Hepatocyte (in vitro differentiated cells): Measurements from ENCODE around the gene DCAF5. TPM values are rescaled to one million over a fixed set of nuclear protein-coding genes. Genes with fewer than 3 reads are reported as not detected.
A peak's percentile ranks its signal among the peaks of the same experiment; 100 is the strongest.

Experiments used
- DNase-seq: peaks from one replicate; pipeline ENCODE4 v3.0.0-alpha.2; 2016; ENCODE audit warnings: low spot score
- H2AFZ ChIP-seq: fragments of 200-600 bp; sonication (generic); 2 replicates; pipeline ENCODE4 v1.6.0; 2016; ENCODE audit warnings: antibody characterized with exemption, mild to moderate bottlenecking
- H3K27ac ChIP-seq: fragments of 200-600 bp; sonication (generic); 2 replicates; pipeline ENCODE4 v1.5.1; 2016; ENCODE audit warnings: mild to moderate bottlenecking
- H3K27me3 ChIP-seq: fragments of 200-600 bp; sonication (generic); 2 replicates; pipeline ENCODE4 v1.6.1; 2016
- H3K36me3 ChIP-seq: fragments of 200-600 bp; sonication (generic); replicated peaks from 2 replicates; pipeline ENCODE4 v1.5.1; 2016; ENCODE audit warnings: low read depth; ENCODE audit not compliant: insufficient read depth
- H3K4me1 ChIP-seq: fragments of 200-600 bp; sonication (generic); 2 replicates; pipeline ENCODE4 v1.5.1; 2016; ENCODE audit warnings: mild to moderate bottlenecking, moderate library complexity; ENCODE audit not compliant: insufficient read depth
- H3K4me2 ChIP-seq: fragments of 200-600 bp; sonication (generic); 2 replicates; pipeline ENCODE4 v1.6.0; 2016
- H3K4me3 ChIP-seq: fragments of 200-600 bp; sonication (generic); 2 replicates; pipeline ENCODE4 v1.5.1; 2016; ENCODE audit warnings: mild to moderate bottlenecking
- H3K79me2 ChIP-seq: fragments of 200-600 bp; sonication (generic); 2 replicates; pipeline ENCODE4 v1.6.0; 2017; ENCODE audit warnings: mild to moderate bottlenecking
- H3K9me2 ChIP-seq: fragments of 200-600 bp; sonication (generic); replicated peaks from 2 replicates; pipeline ENCODE4 v1.6.0; 2017; ENCODE audit warnings: mild to moderate bottlenecking; ENCODE audit not compliant: insufficient read depth
- H3K9me3 ChIP-seq: fragments of 200-600 bp; sonication (generic); 2 replicates; pipeline ENCODE4 v1.5.1; 2016; ENCODE audit warnings: low read depth, mild to moderate bottlenecking
- H4K20me1 ChIP-seq: fragments of 200-600 bp; sonication (generic); 2 replicates; pipeline ENCODE4 v1.6.0; 2016; ENCODE audit warnings: mild to moderate bottlenecking; ENCODE audit not compliant: insufficient read depth, poor library complexity, severe bottlenecking
- CTCF ChIP-seq: fragments of 200-600 bp; sonication (generic); IDR thresholded peaks from 2 replicates; pipeline ENCODE4 v1.5.1; 2016; ENCODE audit warnings: antibody characterized with exemption, mild to moderate bottlenecking; ENCODE audit not compliant: poor library complexity
- EZH2 ChIP-seq: fragments of 200-600 bp; sonication (generic); IDR thresholded peaks from 2 replicates; pipeline ENCODE4 v1.6.1; 2016; ENCODE audit warnings: antibody characterized with exemption, mild to moderate bottlenecking, borderline replicate concordance
- EZH2phosphoT487 ChIP-seq: fragments of 200-600 bp; sonication (generic); IDR thresholded peaks from one replicate; pipeline ENCODE4 v1.6.1; 2018; ENCODE audit warnings: antibody characterized with exemption, mild to moderate bottlenecking, low read depth, moderate library complexity; ENCODE audit not compliant: unreplicated experiment, severe bottlenecking
- WGBS: methylation state at CpG from one replicate; pipeline ENCODE4 v1.1.6; 2016; ENCODE audit warnings: low lambda C conversion rate; ENCODE audit errors: missing lambda C conversion rate; 5-methylcytosine and 5-hydroxymethylcytosine counted together
- polyA plus RNA-seq: library from polyadenylated mRNA; unstranded; fragments of >200 nt; fragmentation: Nextera tagmentation; extraction: Ambion mirVana; gene quantifications from 2 replicates; pipeline ENCODE4 v1.2.1, GENCODE V29; 2016
- total RNA-seq: library from RNA; depleted of rRNA; stranded (reverse); fragments of >200 nt; gene quantifications from 2 replicates; pipeline ENCODE4 v1.2.3, GENCODE V29; 2014

Gene DCAF5
- total and polyA plus RNA-seq, 2 experiments from 2014 or later, result 34.4 to 47.6 TPM

GRCh38 chr14:69129264-69129880, 23.5 kb downstream of the DCAF5 start:
- H3K4me2 ChIP-seq, result peak overlapping the region; percentile 53
- no peaks in the 10 kb centered on the region for H3K27me3 ChIP-seq
- H3K9me3 ChIP-seq, result no peaks in the 10 kb centered on the region
- peaks cover 94% of the 10 kb centered on the region for H3K79me2 ChIP-seq
- H3K9me2 ChIP-seq, result no peaks in the 10 kb centered on the region
- no peaks in the 10 kb centered on the region for H3K36me3 ChIP-seq
- TF ChIP-seq CTCF, result peak; percentile 95
- no peak for TF ChIP-seq EZH2
- no peak overlapping the region for H3K4me3 ChIP-seq
- peaks cover 13% of the 10 kb centered on the region for H3K4me1 ChIP-seq
- 15% methylated on average over 7 of the region's 7 CpGs for WGBS
- DNase-seq, result peak; percentile 92
- H4K20me1 ChIP-seq, result peaks cover 92% of the 10 kb centered on the region
- peak overlapping the region; percentile 67 for H3K27ac ChIP-seq
- H2AFZ ChIP-seq, result no peak overlapping the region

GRCh38 chr14:69118305-69118704, 34.6 kb downstream of the DCAF5 start:
- H2AFZ ChIP-seq, result no peak overlapping the region
- H3K9me2 ChIP-seq, result no peaks in the 10 kb centered on the region
- H4K20me1 ChIP-seq, result peaks cover 24% of the 10 kb centered on the region
- no peaks in the 10 kb centered on the region for H3K27me3 ChIP-seq
- 93% methylated on average over 1 of the region's 1 CpG for WGBS
- DNase-seq, result no peak
- no peaks in the 10 kb centered on the region for H3K4me1 ChIP-seq
- H3K27ac ChIP-seq, result no peak overlapping the region
- no peaks in the 10 kb centered on the region for H3K36me3 ChIP-seq
- no peak overlapping the region for H3K4me2 ChIP-seq
- peaks cover 56% of the 10 kb centered on the region for H3K79me2 ChIP-seq
- TF ChIP-seq EZH2phosphoT487 (no peak), CTCF (no peak), EZH2 (no peak)
- H3K4me3 ChIP-seq, result no peak overlapping the region
- no peaks in the 10 kb centered on the region for H3K9me3 ChIP-seq

- H3K9me3 ChIP-seq, result no peaks in the 10 kb centered on the region
- H2AFZ ChIP-seq, result no peak overlapping the region
- no peaks in the 10 kb centered on the region for H3K9me2 ChIP-seq
- no peak overlapping the region for H3K4me3 ChIP-seq
- DNase-seq, result no peak
- H3K4me2 ChIP-seq, result no peak overlapping the region
- H3K27ac ChIP-seq, result no peak overlapping the region
- no peaks in the 10 kb centered on the region for H3K27me3 ChIP-seq
- peaks cover 44% of the 10 kb centered on the region for H3K79me2 ChIP-seq
- TF ChIP-seq EZH2phosphoT487 (no peak), EZH2 (no peak)
- no peaks in the 10 kb centered on the region for H3K36me3 ChIP-seq
- no peaks in the 10 kb centered on the region for H3K4me1 ChIP-seq
- 80% methylated on average over 6 of the region's 6 CpGs for WGBS
- peaks cover 19% of the 10 kb centered on the region for H4K20me1 ChIP-seq
Observed at GRCh38 chr14:69117020-69117767, 35.7 kb downstream of the DCAF5 start.
